Activated CD4-positive, alpha-beta T cell treated with anti-CD3 and anti-CD28 coated beads, Interleukin-2, Interleukin-6, amounts not matched to agents 100 ng/mL and 50 ng/mL, durations not matched to agents 16 hours and 8 hours (primary cell): ENCODE results near the gene KCTD1.

Experiments
- DNase-seq: peaks from one replicate; pipeline ENCODE4 v3.0.0-alpha.2; 2020

The KCTD1 gene

DNA sequence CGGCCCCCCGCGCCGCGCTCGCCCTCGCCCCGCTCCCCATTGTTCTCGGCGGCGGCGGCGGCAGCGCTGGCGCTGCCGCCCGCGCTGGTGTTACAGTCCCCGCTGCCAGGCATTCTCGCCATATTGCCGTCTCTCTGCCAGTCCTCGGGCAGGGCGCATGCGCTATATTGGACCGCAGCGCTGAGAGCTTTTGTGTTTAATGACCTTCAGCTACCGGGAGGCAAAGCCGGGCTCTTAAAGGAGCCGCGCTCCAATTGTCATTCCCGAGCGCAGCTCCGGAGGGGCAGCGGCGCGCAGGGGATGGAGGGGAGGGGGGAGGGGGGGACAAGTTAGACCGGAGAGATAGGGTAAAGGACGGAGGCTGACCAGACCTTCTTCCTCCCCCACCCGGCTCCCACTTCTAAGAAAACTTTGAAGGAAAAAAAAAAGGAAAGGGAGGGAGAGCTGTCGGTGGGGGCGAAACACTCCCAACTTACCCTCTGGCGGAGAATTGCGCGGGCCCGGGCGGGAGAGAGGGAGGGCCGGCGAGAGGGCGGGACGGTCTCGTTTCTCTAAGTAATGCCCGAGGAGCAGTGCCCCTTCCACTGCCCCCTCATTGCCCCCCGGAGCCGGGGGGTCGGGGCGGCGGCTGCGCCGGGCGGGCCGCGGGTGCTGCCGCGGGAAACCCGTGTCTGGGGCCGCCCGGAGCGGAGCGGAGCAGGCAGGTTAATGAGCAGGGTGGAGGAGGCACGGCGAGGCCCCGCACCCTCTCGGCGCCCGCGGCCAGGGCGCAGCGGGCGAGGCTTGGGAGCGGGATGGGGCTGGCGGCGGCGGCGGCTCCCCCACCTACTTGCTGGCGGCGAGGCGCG lies at the start of gene KCTD1:
Gene KCTD1 (minus strand): TSS at position 139 of the 848 bp plus-strand sequence. CDS start 17 bp downstream, at position 122.
- DNase-seq: peak; percentile 88

- no peak for DNase-seq
These were observed 45.3 kb upstream of the KCTD1 start for GRCh38 chr18:26593365-26594320.

- DNase-seq: no peak
These were observed 36.4 kb upstream of the KCTD1 start for GRCh38 chr18:26584745-26585144.

DNA sequence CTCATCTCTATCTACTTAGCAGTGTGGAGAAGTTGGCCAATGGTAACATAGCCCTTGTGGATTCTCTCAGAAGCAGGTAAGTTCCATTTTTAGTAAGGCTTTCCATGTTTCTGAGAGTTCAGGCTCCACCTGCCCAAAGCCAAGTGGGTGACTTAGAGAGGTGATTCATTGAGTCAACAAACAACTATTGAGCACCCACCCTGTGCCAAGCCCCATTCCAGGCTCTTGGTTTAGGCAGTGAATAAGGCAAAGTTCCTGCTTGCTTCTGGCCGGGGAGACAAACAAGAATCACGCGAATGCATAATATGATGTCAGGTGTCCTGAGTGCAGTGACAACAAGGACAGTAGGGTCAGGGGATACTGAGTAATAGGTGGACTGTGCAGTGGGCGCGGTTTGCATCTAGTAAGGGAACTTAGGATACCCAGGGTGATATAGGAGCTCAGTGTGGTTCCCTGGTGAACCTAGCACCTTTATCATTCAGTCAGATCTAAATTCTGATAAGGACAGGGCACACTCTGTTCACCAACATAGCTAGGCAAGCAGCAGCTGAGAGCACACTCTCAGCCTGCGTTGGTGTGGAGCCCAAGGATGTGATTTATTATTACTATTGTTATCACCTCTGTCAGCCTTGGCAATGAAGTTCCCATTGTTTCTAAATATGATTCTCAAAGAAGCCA lies 31.7 kb upstream of the KCTD1 start:
- DNase-seq: no peak

- DNase-seq: no peak
These were observed 27.5 kb upstream of the KCTD1 start for GRCh38 chr18:26575865-26576217.

- DNase-seq: peak; percentile 6
These were observed 26.9 kb upstream of the KCTD1 start for GRCh38 chr18:26574958-26575864.

GRCh38 chr18:26568926-26569665 lies 20.7 kb upstream of the KCTD1 start:
- no peak for DNase-seq

DNA sequence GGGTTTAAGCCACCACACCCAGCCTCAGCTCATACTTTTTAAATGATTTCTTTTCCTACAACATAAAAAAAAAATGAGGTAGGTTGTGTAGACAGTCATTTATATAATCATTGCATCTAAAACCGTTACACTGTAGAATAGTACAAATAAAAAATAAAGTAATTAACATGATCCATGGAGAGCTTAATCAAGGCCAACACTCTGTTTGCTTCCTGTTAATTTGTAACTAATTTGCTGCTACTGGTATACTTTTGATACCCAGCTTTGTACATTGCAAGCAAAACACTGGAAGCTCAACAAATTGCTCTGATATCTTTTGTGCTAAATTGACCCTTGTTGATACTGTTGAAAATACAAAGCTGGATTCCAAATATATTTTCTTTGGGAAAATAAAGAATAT lies 20.2 kb upstream of the KCTD1 start:
- DNase-seq: no peak

GRCh38 chr18:26566874-26567555 lies 18.7 kb upstream of the KCTD1 start:
- no peak for DNase-seq

GRCh38 chr18:26565514-26565913 lies 17.2 kb upstream of the KCTD1 start:
- no peak for DNase-seq

DNA sequence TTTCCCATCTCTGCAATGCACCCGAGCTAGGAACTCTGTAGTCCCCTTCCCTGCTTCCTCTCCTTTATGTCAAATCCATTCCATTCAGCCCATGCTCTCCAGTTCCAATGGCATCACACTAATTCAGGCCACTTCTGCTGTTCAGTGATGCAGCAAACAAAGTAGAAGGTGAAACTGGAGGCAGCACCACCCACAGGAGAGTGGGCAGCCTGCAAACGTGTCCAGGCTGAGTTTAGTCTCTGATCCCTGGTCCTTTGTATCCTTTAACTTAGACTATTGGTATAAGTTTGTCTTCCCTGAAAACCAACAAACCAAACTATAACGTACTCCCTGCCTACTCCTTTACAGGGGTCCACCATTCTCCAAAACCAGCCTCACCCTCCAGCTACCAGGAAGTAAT lies 14.7 kb upstream of the KCTD1 start:
- no peak for DNase-seq

DNA sequence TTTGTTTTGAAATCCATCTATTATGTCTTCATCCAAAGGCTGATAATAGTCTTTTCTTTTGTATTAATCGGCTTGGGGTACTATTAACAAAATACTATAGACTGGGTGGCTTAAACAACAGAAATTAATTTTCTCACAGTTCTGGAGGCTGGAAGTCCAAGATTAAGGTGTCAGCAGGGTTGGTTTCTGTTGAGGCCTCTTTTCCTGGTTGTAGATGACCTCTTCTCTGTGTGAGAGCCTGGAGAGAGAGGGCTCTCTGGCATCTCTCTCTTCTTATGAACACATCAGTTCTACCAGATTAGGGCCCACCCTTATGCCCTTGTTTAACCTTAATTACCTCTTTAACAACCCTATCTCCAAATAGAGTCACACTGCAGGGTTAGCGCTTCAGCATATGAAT lies 14.2 kb upstream of the KCTD1 start:
- no peak for DNase-seq

DNA sequence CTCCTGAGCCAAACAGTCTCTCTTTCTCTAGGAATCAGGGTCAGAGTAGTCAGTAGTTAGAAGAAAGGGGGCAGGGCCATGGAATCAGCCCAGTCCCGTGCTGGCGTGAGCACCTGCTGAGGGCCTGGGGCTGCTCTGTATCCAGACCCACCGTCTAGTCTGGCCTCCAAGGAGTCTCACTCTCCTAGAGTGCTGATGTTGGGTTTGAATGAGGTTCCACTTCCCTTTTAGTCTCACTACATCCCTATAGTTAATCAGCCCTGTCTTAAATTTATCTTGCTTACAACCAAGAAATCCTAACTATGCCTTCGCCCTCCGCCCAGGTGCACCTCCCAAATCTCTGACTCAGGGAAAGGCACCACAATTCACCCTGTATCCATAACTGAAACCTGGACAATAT lies 13.4 kb upstream of the KCTD1 start:
- DNase-seq: no peak

GRCh38 chr18:26556573-26556972 lies 8.2 kb upstream of the KCTD1 start:
- DNase-seq: no peak

GRCh38 chr18:26555804-26556553 lies 7.6 kb upstream of the KCTD1 start:
- DNase-seq: no peak

DNA sequence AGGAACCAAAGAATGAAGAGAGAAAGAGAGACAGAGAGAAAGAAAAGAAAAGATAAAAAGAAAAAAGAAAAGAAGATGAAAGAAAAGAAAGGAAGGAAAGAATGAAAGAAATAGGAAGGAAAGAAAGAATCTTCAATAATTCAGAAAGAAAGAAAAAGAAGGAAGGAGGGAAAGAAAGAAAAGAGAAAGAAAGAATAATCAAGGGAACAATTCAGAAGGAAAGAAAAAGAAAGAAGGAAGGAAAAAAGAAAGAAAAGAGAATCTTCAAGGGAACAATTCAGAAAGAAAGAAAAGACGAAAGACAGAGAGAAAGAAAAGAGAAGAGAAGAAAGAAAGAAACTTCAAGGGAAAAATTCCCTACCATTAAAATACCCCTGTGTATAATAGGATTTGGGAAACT lies 5.6 kb upstream of the KCTD1 start:
- DNase-seq: no peak

DNA sequence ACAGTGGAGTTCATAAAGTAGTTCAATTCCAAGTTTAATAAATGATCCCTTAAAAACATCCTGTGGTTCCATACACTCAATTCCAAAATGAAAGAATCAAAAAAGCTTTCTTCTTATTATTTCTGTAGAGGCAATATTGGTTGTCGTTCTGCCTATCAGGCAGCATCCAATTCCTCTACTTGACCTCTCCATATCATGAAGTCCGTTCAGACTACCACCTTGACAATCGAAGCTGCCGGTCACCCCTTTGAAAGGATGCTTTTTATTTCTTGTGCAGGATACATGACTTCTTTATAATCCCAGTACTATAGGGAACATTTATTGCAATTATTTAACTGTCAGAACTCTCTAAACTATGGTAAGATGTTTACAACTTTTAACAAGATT lies 3.3 kb upstream of the KCTD1 start:
- no peak for DNase-seq

DNA sequence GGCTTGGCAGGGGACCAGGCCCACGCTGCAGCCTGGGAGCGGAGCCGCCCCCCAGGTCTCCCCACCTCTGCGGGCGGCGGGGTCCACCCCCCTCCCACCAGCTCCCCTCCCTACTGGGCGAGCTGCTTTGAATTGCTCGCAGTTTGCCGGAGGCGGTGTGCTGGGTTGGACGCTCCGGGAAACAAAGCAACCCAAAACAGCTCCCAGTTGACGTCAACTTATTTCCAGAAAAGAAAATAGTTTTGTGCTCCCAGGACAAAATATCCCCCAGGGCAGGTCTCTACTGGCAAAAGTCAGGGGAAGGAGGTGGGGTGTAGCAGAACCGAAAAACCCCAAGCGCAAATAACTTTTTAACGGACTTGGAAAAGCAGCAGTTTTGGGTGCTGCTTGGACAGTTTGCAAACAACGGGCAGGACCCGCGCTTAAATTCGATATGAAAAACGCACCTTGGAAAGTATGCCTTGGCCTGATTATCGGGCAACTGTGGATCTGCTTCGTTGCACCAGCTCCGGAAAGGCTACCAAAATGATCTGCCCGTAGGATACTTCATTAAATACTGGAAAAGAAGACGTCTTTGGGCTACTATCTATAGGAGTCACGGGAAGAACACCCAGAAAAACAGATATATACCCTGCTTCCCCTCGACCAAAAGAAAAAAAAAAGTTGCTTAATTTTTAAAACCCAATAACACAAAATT lies 2.8 kb upstream of the KCTD1 start:
- no peak for DNase-seq
